GM10266 (cell line): ENCODE data around the gene FGGY.

ENCODE experiments used
- DNase-seq: peaks from one replicate; pipeline ENCODE4 v3.0.0; 2012; ENCODE audit errors: extremely low spot score
- TF ChIP-seq, protein P1 (sequence below): IDR thresholded peaks from 2 replicates; pipeline ENCODE4 v1.5.1; 2012; ENCODE audit warnings: mild to moderate bottlenecking, low read depth; ENCODE audit not compliant: control insufficient read depth, insufficient read depth; ENCODE audit errors: missing control alignments

The FGGY gene

DNA sequence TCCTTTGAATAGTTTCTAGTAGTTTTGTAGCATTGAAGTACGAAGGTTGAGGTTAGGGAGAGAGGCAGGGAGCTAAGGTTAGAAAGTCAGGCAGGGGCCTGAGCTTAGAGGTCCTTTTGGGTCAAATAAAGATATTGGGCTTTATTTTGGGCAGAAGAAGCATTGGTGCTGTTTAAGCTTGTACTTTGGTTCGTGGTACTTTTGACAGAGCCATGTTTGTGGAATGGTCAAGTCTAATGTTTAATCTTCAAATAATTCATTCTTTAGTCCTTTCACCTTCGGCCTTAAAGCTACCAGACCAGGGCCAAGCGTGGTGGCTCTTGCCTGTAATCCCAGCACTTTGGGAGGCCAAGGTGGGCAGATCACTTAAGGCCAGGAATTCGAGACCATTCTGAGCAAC, 12.5 kb downstream of the FGGY start:
- no peak for DNase-seq
- TF ChIP-seq, protein P1, sequence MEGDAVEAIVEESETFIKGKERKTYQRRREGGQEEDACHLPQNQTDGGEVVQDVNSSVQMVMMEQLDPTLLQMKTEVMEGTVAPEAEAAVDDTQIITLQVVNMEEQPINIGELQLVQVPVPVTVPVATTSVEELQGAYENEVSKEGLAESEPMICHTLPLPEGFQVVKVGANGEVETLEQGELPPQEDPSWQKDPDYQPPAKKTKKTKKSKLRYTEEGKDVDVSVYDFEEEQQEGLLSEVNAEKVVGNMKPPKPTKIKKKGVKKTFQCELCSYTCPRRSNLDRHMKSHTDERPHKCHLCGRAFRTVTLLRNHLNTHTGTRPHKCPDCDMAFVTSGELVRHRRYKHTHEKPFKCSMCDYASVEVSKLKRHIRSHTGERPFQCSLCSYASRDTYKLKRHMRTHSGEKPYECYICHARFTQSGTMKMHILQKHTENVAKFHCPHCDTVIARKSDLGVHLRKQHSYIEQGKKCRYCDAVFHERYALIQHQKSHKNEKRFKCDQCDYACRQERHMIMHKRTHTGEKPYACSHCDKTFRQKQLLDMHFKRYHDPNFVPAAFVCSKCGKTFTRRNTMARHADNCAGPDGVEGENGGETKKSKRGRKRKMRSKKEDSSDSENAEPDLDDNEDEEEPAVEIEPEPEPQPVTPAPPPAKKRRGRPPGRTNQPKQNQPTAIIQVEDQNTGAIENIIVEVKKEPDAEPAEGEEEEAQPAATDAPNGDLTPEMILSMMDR = no peak

DNA sequence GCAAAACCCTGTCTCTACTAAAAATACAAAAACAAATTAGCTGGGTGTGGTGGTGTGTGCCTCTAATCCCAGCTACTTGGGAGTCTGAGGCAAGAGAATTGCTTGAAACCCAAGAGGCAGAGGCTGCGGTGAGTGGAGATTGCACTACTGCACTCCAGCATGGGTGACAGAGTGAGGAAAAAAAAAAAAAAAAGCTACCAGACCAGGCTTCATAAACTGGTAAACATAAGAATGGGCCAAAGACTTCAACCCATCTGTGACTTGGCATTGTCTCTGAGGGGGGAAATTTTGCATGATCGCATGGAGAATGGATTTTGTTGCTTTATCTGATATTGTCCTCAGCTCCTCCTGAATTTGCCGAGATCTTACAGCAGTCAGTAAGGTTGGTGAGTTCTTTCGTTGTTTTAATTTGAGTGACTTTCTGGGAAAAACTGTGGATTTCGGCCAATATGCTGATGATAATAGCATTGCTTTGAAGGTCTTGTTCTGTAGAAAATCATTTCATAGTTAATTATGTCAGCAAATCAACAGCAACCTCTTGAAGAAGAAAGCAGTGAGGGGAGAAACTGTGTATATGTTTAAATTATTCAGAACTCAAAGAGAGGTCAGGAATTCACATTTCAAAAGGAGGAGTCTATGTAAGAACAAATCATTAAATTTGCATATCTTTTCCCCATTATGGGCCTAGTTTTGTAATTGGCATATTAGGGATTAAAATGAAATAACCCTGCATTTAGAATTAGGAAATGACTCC, 13.1 kb downstream of the FGGY start:
- TF ChIP-seq, protein P1 = no peak
- no peak for DNase-seq

DNA sequence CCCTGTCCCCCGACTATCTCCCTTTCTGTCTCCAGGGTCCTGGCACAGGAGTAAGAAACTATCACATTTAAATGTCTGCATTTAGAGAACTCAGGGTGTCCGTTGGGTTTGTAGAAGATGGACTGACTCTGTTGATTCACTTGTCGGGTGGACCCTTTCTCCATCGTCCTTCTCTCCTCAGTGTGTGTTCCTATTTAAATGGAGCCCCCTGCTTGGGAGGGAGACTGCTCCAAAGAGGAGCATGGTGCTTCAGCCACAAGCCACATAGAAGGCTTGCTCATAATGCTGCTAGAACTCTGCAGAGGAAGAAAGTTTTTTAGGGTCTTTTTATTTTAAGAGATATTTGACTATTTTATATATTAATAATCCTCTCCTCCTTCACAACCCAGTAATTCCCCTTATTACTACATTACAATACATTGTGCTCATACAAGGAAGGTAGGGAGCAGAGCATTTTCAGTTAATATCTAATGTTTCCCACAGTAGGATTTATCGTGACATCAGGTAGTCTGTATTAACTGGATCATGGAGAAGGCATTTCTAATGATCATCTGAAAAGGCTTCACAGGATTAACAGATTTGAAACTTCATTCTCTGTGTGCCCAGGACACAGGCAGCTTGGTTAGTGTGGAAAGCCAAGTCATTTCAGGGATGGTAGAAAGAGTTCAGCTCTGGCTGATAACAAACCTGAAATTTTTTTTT, 13.8 kb downstream of the FGGY start:
- no peak for DNase-seq
- TF ChIP-seq, protein P1 = no peak

DNA sequence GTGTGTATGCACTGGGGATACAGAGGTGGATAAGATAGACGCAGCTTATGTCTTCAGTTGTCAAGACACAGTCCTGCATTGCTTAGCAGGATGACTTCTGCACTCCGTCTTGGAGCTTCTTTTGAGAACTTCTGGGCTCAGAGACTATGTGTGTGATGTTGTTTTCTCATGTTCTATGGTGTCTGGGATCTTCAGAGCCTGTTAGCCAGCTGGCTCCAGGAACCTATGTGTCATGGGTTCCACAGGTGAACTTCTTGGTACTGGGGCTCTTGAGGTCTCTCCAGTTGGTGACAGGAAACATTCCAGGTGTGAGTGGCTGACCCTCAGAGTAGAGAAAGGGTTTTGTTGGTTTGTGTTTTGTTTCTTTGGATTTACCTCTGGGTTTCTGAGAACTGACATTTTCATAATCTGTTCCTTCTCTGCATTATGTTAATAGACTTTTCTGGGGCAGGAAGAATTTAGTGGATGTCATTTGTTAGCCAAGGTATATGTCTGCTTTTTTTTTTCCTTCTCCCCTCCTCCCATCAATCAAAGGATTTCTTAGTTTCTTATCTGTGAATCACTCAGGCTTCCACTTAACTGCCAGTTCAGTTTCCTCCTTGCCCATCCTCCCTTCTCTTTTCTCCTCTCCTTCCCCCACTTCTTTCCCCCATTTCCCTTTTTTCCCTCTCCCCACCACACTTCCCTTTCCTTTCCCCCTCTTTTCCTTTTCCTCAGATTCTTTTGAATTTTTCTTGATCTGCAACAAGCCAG, 18.1 kb downstream of the FGGY start:
- TF ChIP-seq, protein P1 = no peak
- DNase-seq = no peak

DNA sequence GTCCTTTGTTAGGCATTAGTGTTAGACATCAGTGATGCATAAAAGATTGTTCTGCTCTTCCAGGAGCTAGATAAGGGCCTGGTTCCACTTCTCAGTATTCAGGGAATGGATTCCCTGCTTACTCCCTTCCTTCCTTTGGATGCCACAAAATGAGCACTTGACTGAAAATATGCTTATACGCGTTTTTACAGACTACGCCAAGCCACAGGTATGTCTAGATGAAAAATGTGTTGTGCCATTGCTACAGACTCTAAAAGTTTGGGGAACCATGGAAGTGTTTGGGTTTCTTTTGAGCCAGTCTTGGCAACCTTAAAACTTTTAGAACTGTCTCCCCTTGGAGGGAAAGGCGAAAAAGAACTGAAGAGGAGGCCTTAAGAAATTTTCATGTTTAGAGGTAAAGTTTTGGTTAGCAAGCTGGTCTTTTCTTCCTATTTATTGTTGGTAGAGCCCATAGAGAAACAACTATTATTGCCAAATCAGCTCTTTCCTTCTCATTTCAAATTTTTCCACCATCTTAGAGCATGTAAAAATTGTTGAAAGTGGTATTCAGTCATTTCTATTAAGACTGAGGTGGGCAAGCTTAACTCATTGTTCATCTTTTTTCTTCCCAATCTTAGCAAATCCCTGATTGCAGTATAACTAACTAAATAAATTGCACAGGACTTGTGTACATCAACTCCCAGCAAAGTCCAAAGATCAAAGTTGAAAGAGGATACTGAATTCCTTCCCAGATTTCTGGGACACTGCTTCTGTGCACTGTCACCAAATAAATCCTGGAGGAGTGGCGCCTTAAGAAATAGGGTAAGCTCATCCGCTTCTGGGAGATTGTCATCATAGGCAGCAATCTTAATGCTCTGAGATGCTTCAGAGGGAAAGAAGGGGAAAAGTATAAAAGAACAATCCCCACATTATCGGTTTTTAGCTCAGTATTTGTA, 18.9 kb downstream of the FGGY start:
- TF ChIP-seq, protein P1 = no peak
- DNase-seq = no peak

DNA sequence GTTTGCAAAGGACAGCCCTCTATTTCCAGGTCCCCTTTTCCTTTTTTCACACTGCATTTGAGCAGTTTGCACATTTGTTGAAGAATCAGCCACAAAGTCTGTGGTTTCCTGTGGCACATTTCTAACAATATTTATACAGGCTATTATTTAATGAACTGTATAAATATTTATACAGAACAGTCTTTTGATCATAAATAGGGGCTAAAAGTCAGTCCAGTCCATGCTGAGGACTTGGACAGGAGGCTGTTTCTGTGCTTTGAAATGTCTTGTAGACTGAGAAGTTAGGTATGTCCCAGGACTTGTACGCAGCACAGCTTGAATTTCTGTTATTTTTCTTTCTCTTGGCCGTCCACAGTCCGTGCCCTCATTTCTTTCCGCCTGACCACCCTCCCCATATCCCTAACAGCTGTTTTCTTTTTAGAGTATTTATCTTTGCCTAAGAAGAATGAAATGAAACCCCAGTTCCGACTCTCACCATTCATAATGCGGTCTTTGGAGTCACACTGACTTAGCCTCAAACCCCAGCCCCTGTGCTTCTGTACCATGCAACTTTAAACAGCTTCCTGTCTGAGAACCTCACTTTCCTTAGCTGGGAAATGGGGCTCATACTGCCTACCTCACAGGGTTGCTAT, 19.7 kb downstream of the FGGY start:
- TF ChIP-seq, protein P1 = no peak
- no peak for DNase-seq
